Measurements from ENCODE around the gene CARD14.

Gene CARD14

DNA sequence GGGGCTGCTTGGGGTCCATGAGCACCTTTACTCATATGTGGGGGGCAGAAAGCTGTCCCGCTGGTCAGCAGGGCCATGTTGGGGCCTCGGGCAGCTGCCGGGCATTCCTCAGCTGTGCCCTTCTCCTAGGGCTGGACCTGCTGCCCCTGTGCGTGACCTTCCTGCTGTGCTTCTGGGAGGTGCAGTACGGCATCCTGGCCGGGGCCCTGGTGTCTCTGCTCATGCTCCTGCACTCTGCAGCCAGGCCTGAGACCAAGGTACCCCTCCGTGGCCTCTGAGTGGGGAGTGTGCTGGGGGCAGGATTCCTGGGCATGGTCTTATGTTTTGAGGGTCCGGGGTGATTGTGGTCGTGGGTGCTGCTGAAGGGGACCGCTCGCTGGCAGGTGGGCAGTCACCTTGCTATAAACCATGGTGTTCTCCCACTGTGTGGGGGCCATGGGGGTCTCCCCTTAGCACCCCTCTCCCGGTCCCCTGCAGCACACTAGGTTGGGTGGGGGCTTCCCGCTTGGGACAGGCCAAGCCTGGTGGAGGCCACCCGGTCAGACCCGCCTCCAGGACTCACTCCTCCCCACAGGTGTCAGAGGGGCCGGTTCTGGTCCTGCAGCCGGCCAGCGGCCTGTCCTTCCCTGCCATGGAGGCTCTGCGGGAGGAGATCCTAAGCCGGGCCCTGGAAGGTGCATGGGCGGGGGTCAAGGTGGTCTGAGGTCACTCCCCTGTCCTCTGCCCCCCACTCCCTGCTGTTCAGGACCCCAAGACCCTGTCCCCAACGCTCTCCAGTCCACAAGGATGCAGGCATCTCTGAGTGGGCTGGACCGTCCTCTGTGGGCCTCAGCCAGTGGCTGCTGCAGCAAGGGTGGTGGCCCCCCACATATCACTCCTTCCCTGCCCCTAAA is 78.4 kb downstream of the CARD14 start:
- TF ChIP-seq, protein P1, sequence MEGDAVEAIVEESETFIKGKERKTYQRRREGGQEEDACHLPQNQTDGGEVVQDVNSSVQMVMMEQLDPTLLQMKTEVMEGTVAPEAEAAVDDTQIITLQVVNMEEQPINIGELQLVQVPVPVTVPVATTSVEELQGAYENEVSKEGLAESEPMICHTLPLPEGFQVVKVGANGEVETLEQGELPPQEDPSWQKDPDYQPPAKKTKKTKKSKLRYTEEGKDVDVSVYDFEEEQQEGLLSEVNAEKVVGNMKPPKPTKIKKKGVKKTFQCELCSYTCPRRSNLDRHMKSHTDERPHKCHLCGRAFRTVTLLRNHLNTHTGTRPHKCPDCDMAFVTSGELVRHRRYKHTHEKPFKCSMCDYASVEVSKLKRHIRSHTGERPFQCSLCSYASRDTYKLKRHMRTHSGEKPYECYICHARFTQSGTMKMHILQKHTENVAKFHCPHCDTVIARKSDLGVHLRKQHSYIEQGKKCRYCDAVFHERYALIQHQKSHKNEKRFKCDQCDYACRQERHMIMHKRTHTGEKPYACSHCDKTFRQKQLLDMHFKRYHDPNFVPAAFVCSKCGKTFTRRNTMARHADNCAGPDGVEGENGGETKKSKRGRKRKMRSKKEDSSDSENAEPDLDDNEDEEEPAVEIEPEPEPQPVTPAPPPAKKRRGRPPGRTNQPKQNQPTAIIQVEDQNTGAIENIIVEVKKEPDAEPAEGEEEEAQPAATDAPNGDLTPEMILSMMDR (conservative IDR thresholded peaks at IDR 0.05) = no peak
- H3K27ac ChIP-seq = no peak overlapping the region

- TF ChIP-seq, protein P1 (conservative IDR thresholded peaks at IDR 0.05) = no peak
- no peak overlapping the region for H3K27ac ChIP-seq
Observed at GRCh38 chr17:80248894-80249710, 79.3 kb downstream of the CARD14 start.

- no peak overlapping the region for H3K27ac ChIP-seq
Observed at GRCh38 chr17:80251966-80252365, 82.1 kb downstream of the CARD14 start.

GRCh38 chr17:80252871-80253270 is 83.0 kb downstream of the CARD14 start:
- peak overlapping the region; percentile 33; the same call in 1 of the 2 replicates for H3K27ac ChIP-seq
- TF ChIP-seq, protein P1 (conservative IDR thresholded peaks at IDR 0.05) = peak; percentile 93

More at GRCh38 chr17:80251966-80252365, 82.1 kb downstream of the CARD14 start:
- TF ChIP-seq, protein P1 (conservative IDR thresholded peaks at IDR 0.05) = no peak

DNA sequence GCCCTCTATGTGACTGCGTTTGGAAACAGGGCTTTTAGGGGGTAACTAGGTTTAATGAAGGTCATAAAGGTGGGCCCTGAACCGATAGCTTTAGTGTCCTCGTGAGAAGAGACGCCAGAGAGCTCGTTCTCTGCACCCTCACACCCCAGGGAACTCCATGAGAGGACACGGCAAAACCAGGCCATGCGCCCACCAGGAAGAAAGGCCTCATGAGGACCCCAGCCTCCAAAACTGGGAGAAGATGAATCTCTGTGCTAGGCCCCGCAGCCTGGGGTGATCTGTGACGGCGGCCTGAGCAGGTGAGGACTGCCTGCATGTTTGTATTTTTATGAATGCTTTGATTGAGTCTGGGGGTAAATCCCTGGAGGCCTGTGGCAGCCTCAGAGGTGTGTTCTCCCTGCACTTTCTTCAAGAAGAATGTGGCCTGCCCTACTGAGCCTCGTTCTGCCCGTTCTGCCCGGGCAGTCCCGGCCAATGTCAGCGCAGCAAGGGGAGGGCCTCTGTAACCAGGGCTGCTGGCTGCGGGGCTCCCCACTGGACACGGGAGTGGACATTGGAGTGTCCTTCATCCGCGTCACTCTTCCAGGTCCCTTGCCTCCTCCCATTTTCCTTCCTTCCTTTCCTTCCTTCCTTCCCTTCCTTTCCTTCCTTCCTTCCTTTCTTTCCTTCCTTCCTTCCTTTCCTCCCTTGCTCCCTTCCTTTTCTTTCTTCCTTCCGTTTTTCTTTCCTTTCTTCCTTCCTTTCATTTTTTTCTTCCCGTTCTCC is 84.0 kb downstream of the CARD14 start:
- TF ChIP-seq, protein P1 (conservative IDR thresholded peaks at IDR 0.05) = no peak
- peak overlapping the region; percentile 66 for H3K27ac ChIP-seq

- TF ChIP-seq, protein P1 (conservative IDR thresholded peaks at IDR 0.05) = no peak
- peak overlapping the region; percentile 66 for H3K27ac ChIP-seq
Observed at GRCh38 chr17:80254396-80255251, 84.8 kb downstream of the CARD14 start.
